ENCODE measurements around the gene DNAH3.

Gene DNAH3

GRCh38 chr16:21167360-21167759 lies 16.7 kb upstream of the DNAH3 start:
- H3K9me3 ChIP-seq (ENCODE audit: insufficient read depth, low read length), result no peaks in the 10 kb centered on the region
- H3K4me2 ChIP-seq (ENCODE audit: low read length), result peak overlapping the region; percentile 20
- peaks cover 18% of the 10 kb centered on the region for H4K20me1 ChIP-seq (ENCODE audit: insufficient read depth, low read length)
- no peak overlapping the region for H3K4me3 ChIP-seq (ENCODE audit: low read length)
- TF ChIP-seq CTCF (IDR thresholded peaks at IDR 0.05; ENCODE audit: low read depth, low read length) (no peak), EZH2phosphoT487 (IDR thresholded peaks at IDR 0.05; ENCODE audit: low read depth) (no peak)
- H3K36me3 ChIP-seq (replicated peaks; ENCODE audit: low read depth, low read length), result peaks cover 49% of the 10 kb centered on the region
- H3K4me1 ChIP-seq (ENCODE audit: low read length), result peaks cover 8% of the 10 kb centered on the region
- no peaks in the 10 kb centered on the region for H3K79me2 ChIP-seq (ENCODE audit: low read length)
- no peak overlapping the region for H2AFZ ChIP-seq (ENCODE audit: low read depth, low read length)
- no peak overlapping the region for H3K27ac ChIP-seq (ENCODE audit: low read length)
- H3K27me3 ChIP-seq (ENCODE audit: low read depth, low read length), result no peaks in the 10 kb centered on the region
- no peak overlapping the region for H3K9ac ChIP-seq (ENCODE audit: low read length)

- H3K79me2 ChIP-seq (ENCODE audit: low read length), result no peaks in the 10 kb centered on the region
- no peak for TF ChIP-seq CTCF (IDR thresholded peaks at IDR 0.05; ENCODE audit: low read depth, low read length)
- no peak for TF ChIP-seq EZH2phosphoT487 (IDR thresholded peaks at IDR 0.05; ENCODE audit: low read depth)
- H3K9me3 ChIP-seq (ENCODE audit: insufficient read depth, low read length), result no peaks in the 10 kb centered on the region
- H3K4me1 ChIP-seq (ENCODE audit: low read length), result peaks cover 8% of the 10 kb centered on the region
- H3K9ac ChIP-seq (ENCODE audit: low read length), result no peak overlapping the region
- H3K4me3 ChIP-seq (ENCODE audit: low read length), result no peak overlapping the region
- H3K27ac ChIP-seq (ENCODE audit: low read length), result no peak overlapping the region
- H4K20me1 ChIP-seq (ENCODE audit: insufficient read depth, low read length), result peaks cover 18% of the 10 kb centered on the region
- H3K27me3 ChIP-seq (ENCODE audit: low read depth, low read length), result no peaks in the 10 kb centered on the region
- peaks cover 54% of the 10 kb centered on the region for H3K36me3 ChIP-seq (replicated peaks; ENCODE audit: low read depth, low read length)
- H3K4me2 ChIP-seq (ENCODE audit: low read length), result no peak overlapping the region
- no peak overlapping the region for H2AFZ ChIP-seq (ENCODE audit: low read depth, low read length)
These were observed 15.9 kb upstream of the DNAH3 start for GRCh38 chr16:21166561-21166961.

GRCh38 chr16:21164521-21165168 lies 14.0 kb upstream of the DNAH3 start:
- peaks cover 48% of the 10 kb centered on the region for H3K36me3 ChIP-seq (replicated peaks; ENCODE audit: low read depth, low read length)
- TF ChIP-seq EZH2phosphoT487 (IDR thresholded peaks at IDR 0.05; ENCODE audit: low read depth) (no peak), CTCF (IDR thresholded peaks at IDR 0.05; ENCODE audit: low read depth, low read length) (no peak)

GRCh38 chr16:21163576-21163975 lies 12.9 kb upstream of the DNAH3 start:
- Histone ChIP-seq H3K4me3 (ENCODE audit: low read length) (no peak overlapping the region), H3K79me2 (ENCODE audit: low read length) (peaks cover 14% of the 10 kb centered on the region), H3K27me3 (ENCODE audit: low read depth, low read length) (no peaks in the 10 kb centered on the region), H3K4me1 (ENCODE audit: low read length) (peaks cover 16% of the 10 kb centered on the region), H3K4me2 (ENCODE audit: low read length) (no peak overlapping the region), H3K27ac (ENCODE audit: low read length) (no peak overlapping the region), H4K20me1 (ENCODE audit: insufficient read depth, low read length) (peaks cover 21% of the 10 kb centered on the region), H3K36me3 (replicated peaks; ENCODE audit: low read depth, low read length) (peaks cover 46% of the 10 kb centered on the region), H2AFZ (ENCODE audit: low read depth, low read length) (no peak overlapping the region), H3K9me3 (ENCODE audit: insufficient read depth, low read length) (no peaks in the 10 kb centered on the region), H3K9ac (ENCODE audit: low read length) (no peak overlapping the region)
- TF ChIP-seq CTCF (IDR thresholded peaks at IDR 0.05; ENCODE audit: low read depth, low read length) (no peak), EZH2phosphoT487 (IDR thresholded peaks at IDR 0.05; ENCODE audit: low read depth) (no peak)

More at GRCh38 chr16:21164521-21165168, 14.0 kb upstream of the DNAH3 start:
- no peak overlapping the region for H3K4me3 ChIP-seq (ENCODE audit: low read length)
- peaks cover 26% of the 10 kb centered on the region for H4K20me1 ChIP-seq (ENCODE audit: insufficient read depth, low read length)
- peaks cover 6% of the 10 kb centered on the region for H3K79me2 ChIP-seq (ENCODE audit: low read length)
- no peak overlapping the region for H3K27ac ChIP-seq (ENCODE audit: low read length)
- H3K4me1 ChIP-seq (ENCODE audit: low read length), result peaks cover 16% of the 10 kb centered on the region
- H3K9me3 ChIP-seq (ENCODE audit: insufficient read depth, low read length), result no peaks in the 10 kb centered on the region
- H3K4me2 ChIP-seq (ENCODE audit: low read length), result no peak overlapping the region
- H3K27me3 ChIP-seq (ENCODE audit: low read depth, low read length), result no peaks in the 10 kb centered on the region
- H2AFZ ChIP-seq (ENCODE audit: low read depth, low read length), result no peak overlapping the region
- no peak overlapping the region for H3K9ac ChIP-seq (ENCODE audit: low read length)
